Right lobe of liver (tissue), 4 donors: ENCODE results near the gene TTLL1.

ENCODE experiments used
- POLR2A ChIP-seq: fragments of 450-650 bp; IDR thresholded peaks from one replicate; pipeline ENCODE4 v1.6.1; 2017; ENCODE audit warnings: antibody characterized with exemption, mild to moderate bottlenecking
- TF ChIP-seq, protein P1 (sequence below), 4 donors: fragments of 200-600 bp in 3 of 4; fragments of 450-650 bp in 1 of 4; IDR thresholded peaks; one replicate each; pipeline versions ENCODE4 v1.5.1 to v1.8.0; 2016 to 2022; ENCODE audit warnings: antibody characterized with exemption in 4 of 4, mild to moderate bottlenecking in 2 of 4
- donor health status: DM: no; HTN: no; CAD: no.
- donor health status: DM: no; HTN: no; CAD: no.
- donor health status: DM: no; HTN: yes; CAD: no.

GRCh38 chr22:43002202-43002586, 87.0 kb downstream of the TTLL1 start:
- TF ChIP-seq, protein P1, sequence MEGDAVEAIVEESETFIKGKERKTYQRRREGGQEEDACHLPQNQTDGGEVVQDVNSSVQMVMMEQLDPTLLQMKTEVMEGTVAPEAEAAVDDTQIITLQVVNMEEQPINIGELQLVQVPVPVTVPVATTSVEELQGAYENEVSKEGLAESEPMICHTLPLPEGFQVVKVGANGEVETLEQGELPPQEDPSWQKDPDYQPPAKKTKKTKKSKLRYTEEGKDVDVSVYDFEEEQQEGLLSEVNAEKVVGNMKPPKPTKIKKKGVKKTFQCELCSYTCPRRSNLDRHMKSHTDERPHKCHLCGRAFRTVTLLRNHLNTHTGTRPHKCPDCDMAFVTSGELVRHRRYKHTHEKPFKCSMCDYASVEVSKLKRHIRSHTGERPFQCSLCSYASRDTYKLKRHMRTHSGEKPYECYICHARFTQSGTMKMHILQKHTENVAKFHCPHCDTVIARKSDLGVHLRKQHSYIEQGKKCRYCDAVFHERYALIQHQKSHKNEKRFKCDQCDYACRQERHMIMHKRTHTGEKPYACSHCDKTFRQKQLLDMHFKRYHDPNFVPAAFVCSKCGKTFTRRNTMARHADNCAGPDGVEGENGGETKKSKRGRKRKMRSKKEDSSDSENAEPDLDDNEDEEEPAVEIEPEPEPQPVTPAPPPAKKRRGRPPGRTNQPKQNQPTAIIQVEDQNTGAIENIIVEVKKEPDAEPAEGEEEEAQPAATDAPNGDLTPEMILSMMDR (IDR thresholded peaks at IDR 0.05), result no peak
- no peak for TF ChIP-seq POLR2A
